ENCODE data around the gene KIFC3.

KIFC3 gene

GRCh38 chr16:57771141-57771785 is 31.0 kb downstream of the KIFC3 start:
- H3K27ac ChIP-seq = no peak overlapping the region
- no peak for TF ChIP-seq Cebpa-rat (IDR thresholded peaks at IDR 0.05)
- H3K9me3 ChIP-seq (replicated peaks in 1 of 11) = no peaks in the 10 kb centered on the region
- H4K20me1 ChIP-seq = peaks cover 0 to 58% (median 0%) of the 10 kb centered on the region in 11 experiments; a peak in 9 of 22 replicates
- no peak overlapping the region for H3K9ac ChIP-seq
- no peaks in the 10 kb centered on the region for H3K27me3 ChIP-seq
- H3K36me3 ChIP-seq = peaks cover 0 to 100% (median 23%) of the 10 kb centered on the region in 11 experiments; a peak in 18 of 22 replicates
- H3K4me3 ChIP-seq = no peak overlapping the region
- no peak overlapping the region for H3K4me2 ChIP-seq
- peaks cover 0 to 19% (median 8%) of the 10 kb centered on the region in 10 experiments; a peak in 17 of 20 replicates for H3K4me1 ChIP-seq

GRCh38 chr16:57770361-57770760 is 31.9 kb downstream of the KIFC3 start:
- Histone ChIP-seq H3K4me3 (no peak overlapping the region), H4K20me1 (peaks cover 0 to 49% (median 0%) of the 10 kb centered on the region in 11 experiments; a peak in 8 of 22 replicates), H3K36me3 (peaks cover 0 to 100% (median 23%) of the 10 kb centered on the region in 11 experiments; a peak in 17 of 22 replicates), H3K27me3 (no peaks in the 10 kb centered on the region), H3K27ac (no peak overlapping the region), H3K4me2 (no peak overlapping the region), H3K9ac (no peak overlapping the region), H3K9me3 (replicated peaks in 1 of 11) (0 out of 22 replicates have a peak, but pooled peaks cover 0 to 1% (median 0%) of the 10 kb centered on the region in 11 experiments), H3K4me1 (peaks cover 0 to 20% (median 8%) of the 10 kb centered on the region in 10 experiments; a peak in 17 of 20 replicates)
- TF ChIP-seq Cebpa-rat (IDR thresholded peaks at IDR 0.05) = no peak

- peaks cover 0 to 17% (median 8%) of the 10 kb centered on the region in 10 experiments; a peak in 16 of 20 replicates for H3K4me1 ChIP-seq
- TF ChIP-seq Cebpa-rat (IDR thresholded peaks at IDR 0.05) = no peak
- H3K27me3 ChIP-seq = no peaks in the 10 kb centered on the region
- H3K27ac ChIP-seq = no peak overlapping the region
- 0 out of 22 replicates have a peak, but pooled peaks cover 0 to 3% (median 0%) of the 10 kb centered on the region in 11 experiments for H3K9me3 ChIP-seq (replicated peaks in 1 of 11)
- H3K36me3 ChIP-seq = peaks cover 0 to 98% (median 23%) of the 10 kb centered on the region in 11 experiments; a peak in 17 of 22 replicates
- no peak overlapping the region for H3K4me3 ChIP-seq
- no peak overlapping the region for H3K4me2 ChIP-seq
- H4K20me1 ChIP-seq = peaks cover 0 to 43% (median 0%) of the 10 kb centered on the region in 11 experiments; a peak in 8 of 22 replicates
- no peak overlapping the region for H3K9ac ChIP-seq
Observed at GRCh38 chr16:57769541-57770145, 32.6 kb downstream of the KIFC3 start.

GRCh38 chr16:57766714-57767348 is 35.5 kb downstream of the KIFC3 start:
- H4K20me1 ChIP-seq = peaks cover 0 to 40% (median 0%) of the 10 kb centered on the region in 11 experiments; a peak in 7 of 22 replicates
- no peak for TF ChIP-seq Cebpa-rat (IDR thresholded peaks at IDR 0.05)
- H3K4me3 ChIP-seq = no peak overlapping the region
- H3K9ac ChIP-seq = no peak overlapping the region
- H3K4me1 ChIP-seq = peaks cover 0 to 20% (median 13%) of the 10 kb centered on the region in 10 experiments; a peak in 15 of 20 replicates
- no peak overlapping the region for H3K4me2 ChIP-seq
- H3K36me3 ChIP-seq = peaks cover 0 to 94% (median 23%) of the 10 kb centered on the region in 11 experiments; a peak in 17 of 22 replicates
- H3K9me3 ChIP-seq (replicated peaks in 1 of 11) = 0 out of 22 replicates have a peak, but pooled peaks cover 0 to 3% (median 0%) of the 10 kb centered on the region in 11 experiments
- H3K27ac ChIP-seq = no peak overlapping the region
- no peaks in the 10 kb centered on the region for H3K27me3 ChIP-seq

- Histone ChIP-seq H3K36me3 (peaks cover 1 to 94% (median 19%) of the 10 kb centered on the region in 11 experiments; a peak in 19 of 22 replicates), H3K27me3 (no peaks in the 10 kb centered on the region), H4K20me1 (peaks cover 0 to 31% (median 0%) of the 10 kb centered on the region in 11 experiments; a peak in 4 of 22 replicates), H3K4me3 (no peak overlapping the region), H3K9me3 (replicated peaks in 1 of 11) (0 out of 22 replicates have a peak, but pooled peaks cover 0 to 3% (median 0%) of the 10 kb centered on the region in 11 experiments), H3K9ac (no peak overlapping the region), H3K27ac (no peak overlapping the region), H3K4me2 (no peak overlapping the region; a peak in 1 of 22 replicates), H3K4me1 (peaks cover 0 to 20% (median 13%) of the 10 kb centered on the region in 10 experiments; a peak in 15 of 20 replicates)
- no peak for TF ChIP-seq Cebpa-rat (IDR thresholded peaks at IDR 0.05)
Observed at GRCh38 chr16:57765160-57765728, 37.0 kb downstream of the KIFC3 start.

- Histone ChIP-seq H3K9ac (peak overlapping the region in 2 of 11 experiments; percentile 13 to 29; a peak in 2 of 22 replicates), H3K27ac (peak overlapping the region in 4 of 11 experiments; percentile 19 to 63 (median 61); a peak in 7 of 22 replicates), H3K9me3 (replicated peaks in 1 of 11) (0 out of 22 replicates have a peak, but pooled peaks cover 0 to 3% (median 0%) of the 10 kb centered on the region in 11 experiments), H3K4me2 (peak overlapping the region in 5 of 11 experiments; percentile 41 to 59 (median 52); a peak in 8 of 22 replicates), H3K4me1 (peaks cover 0 to 20% (median 13%) of the 10 kb centered on the region in 10 experiments; a peak in 15 of 20 replicates), H4K20me1 (peaks cover 0 to 33% (median 0%) of the 10 kb centered on the region in 11 experiments; a peak in 5 of 22 replicates), H3K36me3 (peaks cover 3 to 94% (median 20%) of the 10 kb centered on the region in 11 experiments; a peak in 21 of 22 replicates), H3K4me3 (no peak overlapping the region), H3K27me3 (no peaks in the 10 kb centered on the region)
- no peak for TF ChIP-seq Cebpa-rat (IDR thresholded peaks at IDR 0.05)
Observed at GRCh38 chr16:57764341-57765159, 37.7 kb downstream of the KIFC3 start.

GRCh38 chr16:57764006-57764340 is 38.3 kb downstream of the KIFC3 start:
- Histone ChIP-seq H4K20me1 (peaks cover 0 to 39% (median 0%) of the 10 kb centered on the region in 11 experiments; a peak in 6 of 22 replicates), H3K4me1 (peaks cover 0 to 26% (median 13%) of the 10 kb centered on the region in 10 experiments; a peak in 15 of 20 replicates), H3K27ac (peak overlapping the region in 4 of 11 experiments; percentile 1 to 33 (median 20); a peak in 5 of 22 replicates), H3K27me3 (no peaks in the 10 kb centered on the region), H3K4me2 (peak overlapping the region in 2 of 11 experiments; percentile 5 to 14; a peak in 4 of 22 replicates), H3K36me3 (peaks cover 4 to 94% (median 23%) of the 10 kb centered on the region in 11 experiments; a peak in 19 of 22 replicates), H3K9me3 (replicated peaks in 1 of 11) (0 out of 22 replicates have a peak, but pooled peaks cover 0 to 3% (median 0%) of the 10 kb centered on the region in 11 experiments), H3K9ac (peak overlapping the region in 1 of 11 experiments; percentile 29; a peak in 1 of 22 replicates), H3K4me3 (no peak overlapping the region)
- no peak for TF ChIP-seq Cebpa-rat (IDR thresholded peaks at IDR 0.05)
